ENCODE data around the gene ITPKB.

- TF ChIP-seq CTCF (IDR thresholded peaks at IDR 0.05) (no peak), POLR2A (IDR thresholded peaks at IDR 0.05) (no peak)
Measured at GRCh38 chr1:226602186-226603021, 136.7 kb downstream of the ITPKB start.

All from heart left ventricle (tissue), 13 donors.